HG03457 (cell line): ENCODE data around the gene PPP1CB.
"Not testable (repeated sequence)": the region's sequence is repeated elsewhere in the genome, so short reads cannot be mapped to it uniquely, and the experiment has no call there.

Experiments used
- ATAC-seq: cut with Tn5 transposase; IDR thresholded peaks from one replicate; pipeline ENCODE4 v1.9.1; 2021; ENCODE audit warnings: moderate number of reproducible peaks; ENCODE audit not compliant: unreplicated experiment

The PPP1CB gene

GRCh38 chr2:28772351-28772750, 20.7 kb downstream of the PPP1CB start:
- ATAC-seq, result no peak

GRCh38 chr2:28776471-28776870, 24.8 kb downstream of the PPP1CB start:
- ATAC-seq, result no peak

- ATAC-seq, result no peak
Measured at GRCh38 chr2:28778392-28778791, 26.8 kb downstream of the PPP1CB start.

- ATAC-seq, result no peak
Measured at GRCh38 chr2:28779001-28779400, 27.4 kb downstream of the PPP1CB start.

- no peak for ATAC-seq
Measured at GRCh38 chr2:28780496-28780895, 28.9 kb downstream of the PPP1CB start.

- no peak for ATAC-seq
Measured at GRCh38 chr2:28782423-28782822, 30.8 kb downstream of the PPP1CB start.

GRCh38 chr2:28784570-28784969, 32.9 kb downstream of the PPP1CB start:
- not testable (repeated sequence) for ATAC-seq

GRCh38 chr2:28796620-28797019, 45.0 kb downstream of the PPP1CB start:
- no peak for ATAC-seq

GRCh38 chr2:28801726-28802125, 50.1 kb downstream of the PPP1CB start:
- ATAC-seq, result no peak

- ATAC-seq, result no peak
Measured at GRCh38 chr2:28802975-28803429, 51.4 kb downstream of the PPP1CB start.

GRCh38 chr2:28809927-28810326, 58.3 kb downstream of the PPP1CB start:
- no peak for ATAC-seq

- ATAC-seq, result peak; percentile 60
Measured at GRCh38 chr2:28810384-28811285, 59.0 kb downstream of the PPP1CB start, which contains the start of gene SPDYA. SPDYA (plus strand) TSS chr2:28810834; CDS start chr2:28816015, 5,181 bp downstream.

GRCh38 chr2:28818053-28818452, 66.4 kb downstream of the PPP1CB start:
- no peak for ATAC-seq

GRCh38 chr2:28821295-28821958, 69.8 kb downstream of the PPP1CB start:
- no peak for ATAC-seq

GRCh38 chr2:28822036-28822435, 70.4 kb downstream of the PPP1CB start:
- no peak for ATAC-seq

GRCh38 chr2:28824207-28824606, 72.6 kb downstream of the PPP1CB start:
- ATAC-seq, result no peak

GRCh38 chr2:28824870-28825269, 73.2 kb downstream of the PPP1CB start:
- no peak for ATAC-seq

GRCh38 chr2:28828382-28828781, 76.8 kb downstream of the PPP1CB start:
- ATAC-seq, result no peak

GRCh38 chr2:28833740-28834470, 82.3 kb downstream of the PPP1CB start:
- no peak for ATAC-seq

- ATAC-seq, result no peak
Measured at GRCh38 chr2:28835781-28836180, 84.2 kb downstream of the PPP1CB start.

- ATAC-seq, result no peak
Measured at GRCh38 chr2:28838971-28839370, 87.3 kb downstream of the PPP1CB start.
